Astrocyte of the spinal cord (primary cell): ENCODE measurements around the gene SMIM14.
"Not testable (repeated sequence)": the region's sequence is repeated elsewhere in the genome, so short reads cannot be mapped to it uniquely, and the experiment has no call there.

Experiments used
- DNase-seq: peaks from one replicate; pipeline ENCODE4 v3.0.0; 2011; ENCODE audit warnings: low read depth, low spot score
- H3K4me3 ChIP-seq: 2 replicates; pipeline ENCODE4 v1.5.1; 2011; ENCODE audit warnings: low read depth, mild to moderate bottlenecking, low read length, moderate library complexity
- in situ Hi-C: cut with HindIII; loops from 2 replicates; pipeline ENCODE4 v1.10.0; 2017; ENCODE audit warnings: low sequenced_read_pairs
- TF ChIP-seq, protein P1 (sequence below): IDR thresholded peaks from 2 replicates; pipeline ENCODE4 v1.5.1; 2012; ENCODE audit warnings: low read depth, mild to moderate bottlenecking, low read length, inconsistent platforms

Gene SMIM14

DNA sequence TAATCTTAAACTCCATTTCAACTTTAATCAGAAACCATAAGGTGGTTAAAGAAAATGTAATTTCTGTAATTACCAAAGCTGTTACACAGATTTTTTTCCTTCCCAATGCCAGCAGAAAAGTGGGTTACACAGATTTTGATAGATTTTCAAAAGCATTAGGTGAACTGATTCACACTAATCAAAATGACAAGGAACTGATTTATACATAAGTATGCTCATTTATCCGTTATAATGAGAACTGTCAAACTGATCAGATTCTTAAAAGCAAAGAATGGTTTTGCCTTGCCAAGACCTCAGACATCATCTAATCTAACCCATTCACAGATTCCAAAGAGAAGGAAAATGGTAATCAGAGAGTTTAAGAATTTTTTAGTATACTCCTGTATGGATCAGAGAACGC lies 116.6 kb downstream of the SMIM14 start:
- DNase-seq: no peak
- H3K4me3 ChIP-seq: no peak overlapping the region
- TF ChIP-seq, protein P1, sequence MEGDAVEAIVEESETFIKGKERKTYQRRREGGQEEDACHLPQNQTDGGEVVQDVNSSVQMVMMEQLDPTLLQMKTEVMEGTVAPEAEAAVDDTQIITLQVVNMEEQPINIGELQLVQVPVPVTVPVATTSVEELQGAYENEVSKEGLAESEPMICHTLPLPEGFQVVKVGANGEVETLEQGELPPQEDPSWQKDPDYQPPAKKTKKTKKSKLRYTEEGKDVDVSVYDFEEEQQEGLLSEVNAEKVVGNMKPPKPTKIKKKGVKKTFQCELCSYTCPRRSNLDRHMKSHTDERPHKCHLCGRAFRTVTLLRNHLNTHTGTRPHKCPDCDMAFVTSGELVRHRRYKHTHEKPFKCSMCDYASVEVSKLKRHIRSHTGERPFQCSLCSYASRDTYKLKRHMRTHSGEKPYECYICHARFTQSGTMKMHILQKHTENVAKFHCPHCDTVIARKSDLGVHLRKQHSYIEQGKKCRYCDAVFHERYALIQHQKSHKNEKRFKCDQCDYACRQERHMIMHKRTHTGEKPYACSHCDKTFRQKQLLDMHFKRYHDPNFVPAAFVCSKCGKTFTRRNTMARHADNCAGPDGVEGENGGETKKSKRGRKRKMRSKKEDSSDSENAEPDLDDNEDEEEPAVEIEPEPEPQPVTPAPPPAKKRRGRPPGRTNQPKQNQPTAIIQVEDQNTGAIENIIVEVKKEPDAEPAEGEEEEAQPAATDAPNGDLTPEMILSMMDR: no peak
- in situ Hi-C loops: no loop called here

DNA sequence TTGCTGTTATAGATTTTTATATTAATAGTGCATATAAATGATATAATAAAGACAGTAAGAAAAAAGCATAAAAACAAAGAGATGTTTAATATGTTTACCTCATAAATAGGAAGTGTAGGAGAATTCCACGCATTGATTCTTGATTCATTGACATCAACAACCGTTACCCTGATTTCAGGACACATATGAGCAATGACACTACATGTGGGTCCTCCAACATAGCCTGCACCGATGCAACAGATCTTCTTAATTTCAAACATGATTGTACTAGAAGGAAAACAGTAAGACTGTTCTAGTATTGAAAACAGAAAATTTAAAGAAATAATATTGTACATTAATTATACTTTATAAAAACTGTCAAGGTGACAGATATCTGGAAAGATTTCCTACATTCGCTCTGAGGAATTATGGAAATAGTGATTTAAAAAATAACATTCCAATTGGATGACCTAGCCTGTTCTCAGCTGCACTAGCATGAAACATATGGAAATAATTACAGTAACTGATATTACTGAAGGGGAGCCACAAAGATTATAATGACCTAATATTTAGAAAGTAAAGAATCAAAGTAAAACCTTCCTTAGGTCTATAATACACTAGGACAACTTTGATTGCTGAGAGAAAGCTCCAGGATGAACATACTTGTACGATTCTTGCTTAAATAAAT lies 117.3 kb downstream of the SMIM14 start:
- peak; percentile 81 for DNase-seq
- TF ChIP-seq, protein P1: no peak
- in situ Hi-C loops: no loop called here
- H3K4me3 ChIP-seq: no peak overlapping the region

DNA sequence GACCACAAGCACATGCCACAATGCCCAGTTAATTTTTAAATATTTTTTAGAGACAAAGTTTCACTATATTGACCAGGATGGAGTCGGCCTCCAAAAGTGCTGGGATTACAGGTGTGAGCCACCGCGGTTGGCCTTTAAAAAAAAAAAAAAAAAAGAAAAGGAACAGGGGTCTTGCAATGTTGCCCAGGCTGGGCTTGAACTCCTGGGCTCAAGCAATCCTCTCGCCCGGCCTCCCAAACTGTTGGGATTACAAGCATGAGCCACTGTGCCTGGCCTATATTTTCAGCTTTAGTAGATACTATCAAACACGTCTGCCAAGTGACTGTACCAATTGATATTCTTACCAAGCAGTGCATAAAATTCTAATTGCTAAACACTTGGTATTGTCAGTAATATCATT lies 120.2 kb downstream of the SMIM14 start:
- TF ChIP-seq, protein P1: no peak
- no peak overlapping the region for H3K4me3 ChIP-seq
- no peak for DNase-seq
- in situ Hi-C loops: no loop called here

DNA sequence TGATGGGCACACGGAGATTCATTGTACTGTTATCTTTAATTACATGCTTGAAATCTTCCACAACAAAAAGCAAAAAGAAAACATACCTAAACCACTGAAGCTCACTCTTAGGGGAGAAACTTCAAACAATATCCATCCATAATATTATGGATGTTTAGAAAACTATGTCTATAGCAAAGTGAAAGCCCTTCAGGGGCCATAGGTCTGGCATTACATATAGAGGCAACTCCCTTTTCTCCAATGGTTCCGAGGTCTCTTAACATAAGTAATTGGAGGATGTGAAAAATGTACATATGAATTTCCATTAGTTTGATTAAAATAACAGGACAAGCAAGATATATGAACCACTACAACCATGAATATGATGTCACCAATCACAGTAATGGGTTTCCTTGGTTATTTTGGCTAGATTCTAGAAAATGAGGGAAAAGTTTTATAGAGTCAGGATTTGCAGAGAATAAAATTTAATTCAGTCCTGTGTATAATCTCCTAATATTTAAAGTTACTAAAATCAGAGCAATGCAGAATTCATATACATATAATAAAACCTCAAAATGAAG lies 122.2 kb downstream of the SMIM14 start:
- in situ Hi-C loops: no loop called here
- H3K4me3 ChIP-seq: no peak overlapping the region
- DNase-seq: no peak
- TF ChIP-seq, protein P1: no peak

DNA sequence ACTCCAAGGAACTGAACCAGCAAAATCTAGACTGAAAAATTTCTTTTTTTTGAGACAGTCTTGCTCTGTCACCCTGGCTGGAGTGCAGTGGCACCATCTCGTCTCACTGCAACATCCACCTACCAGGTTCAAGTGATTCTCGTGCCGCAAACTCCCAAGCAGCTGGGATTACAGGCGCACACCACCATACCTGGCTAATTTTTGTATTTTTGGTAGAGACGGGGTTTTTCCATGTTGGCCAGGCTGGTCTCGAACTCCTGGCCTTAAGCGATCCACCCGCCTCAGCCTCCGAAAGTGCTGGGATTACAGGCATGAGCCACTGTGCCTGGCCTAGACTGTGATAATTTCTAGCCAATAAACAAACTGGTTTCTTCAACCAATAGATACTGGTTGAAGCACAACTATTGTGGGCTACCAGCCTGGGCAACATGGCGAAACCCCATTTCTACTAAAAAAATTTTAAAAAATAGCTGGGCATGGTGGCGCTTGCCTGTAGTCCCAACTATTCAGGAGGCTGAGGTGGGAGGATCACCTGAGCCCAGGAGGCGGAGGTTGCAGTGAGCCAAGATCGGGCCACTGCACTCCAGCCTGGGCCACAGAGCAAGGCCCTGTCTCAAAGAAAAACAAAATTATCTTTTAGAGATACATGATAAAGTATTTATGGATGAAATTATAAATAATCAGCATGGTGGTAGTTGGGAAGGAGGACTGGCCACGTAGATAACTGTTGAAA lies 122.8 kb downstream of the SMIM14 start:
- DNase-seq, H3K4me3 ChIP-seq, in situ Hi-C loops: not testable (repeated sequence)

DNA sequence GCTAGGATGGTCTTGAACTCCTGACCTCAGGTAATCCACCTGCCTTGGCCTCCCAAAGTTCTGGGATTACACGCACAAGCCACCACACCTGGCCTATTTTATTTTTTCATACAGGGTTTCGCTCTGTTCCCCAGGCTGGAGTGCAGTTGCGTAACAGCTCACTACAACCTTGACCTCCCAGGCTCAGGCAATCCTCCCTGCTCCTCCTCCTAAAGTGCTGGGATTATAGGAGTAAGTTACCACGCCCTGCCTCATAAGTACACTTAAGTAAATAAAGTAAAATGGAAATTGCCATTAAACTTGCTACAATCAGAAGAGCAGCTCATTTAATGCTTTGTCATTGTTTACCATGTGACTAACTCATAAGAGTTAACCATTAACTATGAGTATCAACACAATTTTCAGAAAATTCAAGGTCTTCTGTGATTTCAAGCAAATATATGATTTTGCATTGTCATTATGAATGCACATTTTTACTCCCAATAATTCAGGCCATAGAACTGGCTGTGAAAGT lies 123.7 kb downstream of the SMIM14 start:
- H3K4me3 ChIP-seq: no peak overlapping the region
- DNase-seq: peak; percentile 34
- in situ Hi-C loops: no loop called here
- TF ChIP-seq, protein P1: no peak

DNA sequence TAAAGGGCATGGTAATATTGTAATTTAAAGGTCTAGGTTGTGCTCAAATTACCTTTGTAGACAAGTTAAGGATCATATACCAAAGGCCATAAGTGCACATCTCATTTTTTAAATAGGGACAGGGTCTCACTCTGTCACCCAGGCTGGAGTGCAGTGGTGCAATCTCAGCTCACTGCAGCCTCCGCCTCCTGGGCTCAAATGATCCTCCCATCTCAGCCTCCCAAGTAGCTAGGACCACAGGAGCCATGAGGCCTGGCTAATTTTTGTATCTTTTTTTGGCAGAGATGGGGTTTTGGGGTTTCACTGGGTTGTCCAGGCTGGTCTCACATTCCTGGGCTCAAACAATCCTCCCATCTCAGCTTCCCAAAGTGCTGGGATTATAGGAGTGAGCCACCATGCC lies 124.4 kb downstream of the SMIM14 start:
- DNase-seq, in situ Hi-C loops, H3K4me3 ChIP-seq: not testable (repeated sequence)
